Measurements from ENCODE around the gene OR5K1. TPM values are rescaled to one million over a fixed set of nuclear protein-coding genes. Genes with fewer than 3 reads are reported as not detected.

Gene OR5K1
- total and polyA plus RNA-seq, 2 donors (not counting 1 experiment from before 2014, with no cell fraction given): not detected

DNA sequence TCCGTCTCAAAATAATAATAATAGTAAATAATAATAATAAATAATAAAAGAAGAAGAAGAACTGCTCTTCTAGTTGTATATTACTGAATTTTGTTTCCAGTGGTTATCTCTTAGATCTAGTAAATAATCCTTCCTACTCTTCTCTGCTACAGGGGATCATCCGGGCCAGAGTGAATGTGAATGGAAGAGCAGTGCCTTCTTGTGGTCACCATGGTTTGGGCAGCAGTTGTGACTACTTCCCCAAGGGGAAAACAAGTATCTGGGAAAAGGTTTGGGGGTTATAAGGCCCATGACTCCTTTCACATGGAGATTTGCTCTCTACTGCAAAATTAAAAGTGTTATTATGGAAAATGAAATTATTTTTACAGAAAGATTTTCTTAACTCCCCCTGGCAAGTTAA is 5.5 kb upstream of the OR5K1 start:
- intact Hi-C loops (cut with micrococcal nuclease): no loop called here
- H3K27me3 Mint-ChIP-seq: no peaks in the 10 kb centered on the region
- Histone ChIP-seq H3K36me3 (replicated peaks in 1 of 2; ENCODE audit: control extremely low read depth in 1 of 2, control insufficient read depth in 1 of 2, extremely low read depth in 1 of 2, insufficient read depth in 2 of 2, low read length in 1 of 2) (no peaks in the 10 kb centered on the region), H3K9ac (ENCODE audit: low read length) (no peak overlapping the region), H3K9me3 (ENCODE audit: control extremely low read depth in 1 of 3, control insufficient read depth in 2 of 3, insufficient read depth in 1 of 3, low read length in 2 of 3) (no peaks in the 10 kb centered on the region), H4K20me1 (ENCODE audit: control insufficient read depth, insufficient read depth, low read length, poor library complexity, severe bottlenecking) (no peaks in the 10 kb centered on the region), H3K79me2 (ENCODE audit: control insufficient read depth, insufficient read depth, low read length) (no peaks in the 10 kb centered on the region), H3K4me1 (ENCODE audit: control insufficient read depth in 2 of 2, insufficient read depth in 2 of 2, low read length in 2 of 2) (no peaks in the 10 kb centered on the region), H2AFZ (ENCODE audit: insufficient read depth, low read depth, low read length, poor library complexity, severe bottlenecking) (no peak overlapping the region), H3K4me2 (replicated peaks; ENCODE audit: low read depth, low read length, poor library complexity, severe bottlenecking) (no peak overlapping the region), H3K27me3 (replicated peaks in 1 of 4; ENCODE audit: control extremely low read depth in 1 of 4, control insufficient read depth in 3 of 4, insufficient read depth in 4 of 4, low read length in 3 of 4) (no peaks in the 10 kb centered on the region), H3K27ac (ENCODE audit: low read length in 2 of 2) (no peak overlapping the region), H3K4me3 (ENCODE audit: control extremely low read depth in 1 of 5, extremely low read depth in 1 of 5, insufficient read depth in 1 of 5, low read depth in 2 of 5, low read length in 4 of 5) (no peak overlapping the region)
- ATAC-seq (ENCODE audit: low read depth) (no peak), DNase-seq (no peak)
- POLR2A ChIA-PET: no interaction called here
- no peak overlapping the region for H3K27ac Mint-ChIP-seq
- no CpG with 5 or more reads among the region's 2 CpGs for WGBS (ENCODE audit: insufficient coverage)
- peaks cover 4% of the 10 kb centered on the region for H3K9me3 Mint-ChIP-seq (ENCODE audit: insufficient read depth)
- no peak overlapping the region for H3K4me3 Mint-ChIP-seq
- CTCF ChIA-PET: no interaction called here
- no peaks in the 10 kb centered on the region for H3K4me1 Mint-ChIP-seq
- TF ChIP-seq, protein P1, sequence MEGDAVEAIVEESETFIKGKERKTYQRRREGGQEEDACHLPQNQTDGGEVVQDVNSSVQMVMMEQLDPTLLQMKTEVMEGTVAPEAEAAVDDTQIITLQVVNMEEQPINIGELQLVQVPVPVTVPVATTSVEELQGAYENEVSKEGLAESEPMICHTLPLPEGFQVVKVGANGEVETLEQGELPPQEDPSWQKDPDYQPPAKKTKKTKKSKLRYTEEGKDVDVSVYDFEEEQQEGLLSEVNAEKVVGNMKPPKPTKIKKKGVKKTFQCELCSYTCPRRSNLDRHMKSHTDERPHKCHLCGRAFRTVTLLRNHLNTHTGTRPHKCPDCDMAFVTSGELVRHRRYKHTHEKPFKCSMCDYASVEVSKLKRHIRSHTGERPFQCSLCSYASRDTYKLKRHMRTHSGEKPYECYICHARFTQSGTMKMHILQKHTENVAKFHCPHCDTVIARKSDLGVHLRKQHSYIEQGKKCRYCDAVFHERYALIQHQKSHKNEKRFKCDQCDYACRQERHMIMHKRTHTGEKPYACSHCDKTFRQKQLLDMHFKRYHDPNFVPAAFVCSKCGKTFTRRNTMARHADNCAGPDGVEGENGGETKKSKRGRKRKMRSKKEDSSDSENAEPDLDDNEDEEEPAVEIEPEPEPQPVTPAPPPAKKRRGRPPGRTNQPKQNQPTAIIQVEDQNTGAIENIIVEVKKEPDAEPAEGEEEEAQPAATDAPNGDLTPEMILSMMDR (IDR thresholded peaks at IDR 0.05): no peak
- TF ChIP-seq EZH2 (IDR thresholded peaks at IDR 0.05; ENCODE audit: borderline replicate concordance, insufficient read depth, low read depth, low read length, poor library complexity, severe bottlenecking): no peak

DNA sequence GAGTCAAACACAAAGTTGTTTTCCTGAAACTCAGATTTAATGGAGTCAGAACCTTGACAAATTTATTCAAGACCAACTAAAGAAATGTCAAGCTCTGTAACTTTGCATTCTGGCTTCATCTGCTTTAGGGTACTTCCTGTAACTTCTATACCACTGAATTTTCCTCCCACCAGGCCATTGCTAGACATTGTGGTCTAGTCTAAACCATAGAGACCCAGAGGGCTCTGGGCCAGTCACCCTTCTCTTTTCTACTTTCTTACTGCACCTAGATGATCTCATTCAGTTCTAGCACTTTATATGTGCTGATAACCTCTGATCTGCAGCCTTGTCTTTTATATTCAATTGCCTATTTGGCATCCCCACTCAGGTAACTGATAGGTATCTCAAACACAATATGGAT is 2.8 kb upstream of the OR5K1 start:
- ATAC-seq (ENCODE audit: low read depth): no peak

More for the DNA sequence above, 2.8 kb upstream of the OR5K1 start:
- H3K36me3 ChIP-seq (replicated peaks in 1 of 2; ENCODE audit: control extremely low read depth in 1 of 2, control insufficient read depth in 1 of 2, extremely low read depth in 1 of 2, insufficient read depth in 2 of 2, low read length in 1 of 2): no peaks in the 10 kb centered on the region
- intact Hi-C loops (cut with micrococcal nuclease): no loop called here
- H3K9me3 ChIP-seq (ENCODE audit: control extremely low read depth in 1 of 3, control insufficient read depth in 2 of 3, insufficient read depth in 1 of 3, low read length in 2 of 3): no peaks in the 10 kb centered on the region
- no peak overlapping the region for H2AFZ ChIP-seq (ENCODE audit: insufficient read depth, low read depth, low read length, poor library complexity, severe bottlenecking)
- no peaks in the 10 kb centered on the region for H4K20me1 ChIP-seq (ENCODE audit: control insufficient read depth, insufficient read depth, low read length, poor library complexity, severe bottlenecking)
- no peak overlapping the region for H3K27ac ChIP-seq (ENCODE audit: low read length in 2 of 2)
- no peaks in the 10 kb centered on the region for H3K27me3 ChIP-seq (replicated peaks in 1 of 4; ENCODE audit: control extremely low read depth in 1 of 4, control insufficient read depth in 3 of 4, insufficient read depth in 4 of 4, low read length in 3 of 4)
- TF ChIP-seq, protein P1 (IDR thresholded peaks at IDR 0.05): no peak
- no peak for TF ChIP-seq EZH2 (IDR thresholded peaks at IDR 0.05; ENCODE audit: borderline replicate concordance, insufficient read depth, low read depth, low read length, poor library complexity, severe bottlenecking)
- peaks cover 4% of the 10 kb centered on the region for H3K9me3 Mint-ChIP-seq (ENCODE audit: insufficient read depth)
- no peak overlapping the region for H3K27ac Mint-ChIP-seq
- no peaks in the 10 kb centered on the region for H3K27me3 Mint-ChIP-seq
- POLR2A ChIA-PET: no interaction called here
- CTCF ChIA-PET: no interaction called here
- H3K9ac ChIP-seq (ENCODE audit: low read length): no peak overlapping the region
- DNase-seq: no peak
- H3K4me3 ChIP-seq (ENCODE audit: control extremely low read depth in 1 of 5, extremely low read depth in 1 of 5, insufficient read depth in 1 of 5, low read depth in 2 of 5, low read length in 4 of 5): no peak overlapping the region
- H3K4me1 Mint-ChIP-seq: no peaks in the 10 kb centered on the region
- no peaks in the 10 kb centered on the region for H3K79me2 ChIP-seq (ENCODE audit: control insufficient read depth, insufficient read depth, low read length)
- H3K4me2 ChIP-seq (replicated peaks; ENCODE audit: low read depth, low read length, poor library complexity, severe bottlenecking): no peak overlapping the region
- H3K4me1 ChIP-seq (ENCODE audit: control insufficient read depth in 2 of 2, insufficient read depth in 2 of 2, low read length in 2 of 2): no peaks in the 10 kb centered on the region
- no peak overlapping the region for H3K4me3 Mint-ChIP-seq

Data from B cell (primary cell).